Mesenchymal stem cell (in vitro differentiated cells and primary cell): ENCODE results near the gene MIPOL1.
"Not testable (repeated sequence)": the region's sequence is repeated elsewhere in the genome, so short reads cannot be mapped to it uniquely, and the experiment has no call there.

Experiments used
- DNase-seq: peaks from one replicate; pipeline ENCODE4 v3.0.0-alpha.2; 2013
- H2AFZ ChIP-seq: one replicate; pipeline ENCODE4 v1.6.1; 2013; ENCODE audit warnings: low read depth, mild to moderate bottlenecking, control low read depth, inconsistent platforms, low read length, moderate library complexity
- H2AK5ac ChIP-seq: 2 replicates; pipeline ENCODE4 v1.6.1; 2013; ENCODE audit warnings: low read length, moderate library complexity, mild to moderate bottlenecking, inconsistent platforms; ENCODE audit not compliant: severe bottlenecking
- H2BK120ac ChIP-seq: one replicate; pipeline ENCODE4 v1.6.1; 2013; ENCODE audit warnings: low read depth, mild to moderate bottlenecking, inconsistent platforms, low read length, moderate library complexity
- H2BK12ac ChIP-seq, 2 experiments: one replicate each; pipeline ENCODE4 v1.6.1; 2013; ENCODE audit warnings: inconsistent platforms in 2 of 2, low read length in 2 of 2, mild to moderate bottlenecking in 2 of 2, moderate library complexity in 2 of 2, control low read depth in 1 of 2
- H2BK15ac ChIP-seq: one replicate; pipeline ENCODE4 v1.6.1; 2013; ENCODE audit warnings: mild to moderate bottlenecking, low read depth, inconsistent platforms; ENCODE audit not compliant: poor library complexity, severe bottlenecking
- H2BK5ac ChIP-seq: 2 replicates; pipeline ENCODE4 v1.6.1; 2013; ENCODE audit warnings: low read depth, mild to moderate bottlenecking, low read length, control low read depth, inconsistent platforms; ENCODE audit not compliant: poor library complexity, severe bottlenecking
- H3K14ac ChIP-seq, 2 experiments: one replicate each; pipeline ENCODE4 v1.6.1; 2013; ENCODE audit warnings: inconsistent platforms in 2 of 2, low read length in 2 of 2, control low read depth in 1 of 2, mild to moderate bottlenecking in 1 of 2, moderate library complexity in 1 of 2
- H3K18ac ChIP-seq, 2 experiments: one replicate each; pipeline ENCODE4 v1.6.1; 2013; ENCODE audit warnings: inconsistent platforms in 2 of 2, low read length in 2 of 2, control low read depth in 1 of 2, low read depth in 1 of 2, mild to moderate bottlenecking in 1 of 2
- H3K23ac ChIP-seq, 2 experiments: one replicate each; pipeline ENCODE4 v1.6.1; 2013; ENCODE audit warnings: inconsistent platforms in 2 of 2, low read length in 2 of 2, mild to moderate bottlenecking in 2 of 2, moderate library complexity in 2 of 2, control low read depth in 1 of 2
- H3K27ac ChIP-seq: 2 replicates; pipeline ENCODE4 v1.5.1; 2013; ENCODE audit warnings: mild to moderate bottlenecking, moderate library complexity, low read length, control low read depth, inconsistent platforms; ENCODE audit not compliant: poor library complexity, severe bottlenecking
- H3K27me3 ChIP-seq, 2 experiments: 2 replicates each; pipeline versions ENCODE4 v1.6.1 to v1.7.0; 2013; ENCODE audit warnings: low read length in 2 of 2, mild to moderate bottlenecking in 2 of 2, moderate library complexity in 2 of 2, control low read depth in 1 of 2, inconsistent platforms in 1 of 2; ENCODE audit not compliant: control insufficient read depth in 1 of 2, insufficient read depth in 1 of 2
- H3K36me3 ChIP-seq, 2 experiments: 2 replicates each; pipeline versions ENCODE4 v1.6.1 to v1.7.0; 2013; ENCODE audit warnings: low read length in 2 of 2, control low read depth in 1 of 2, inconsistent platforms in 1 of 2, low read depth in 1 of 2, mild to moderate bottlenecking in 1 of 2; ENCODE audit not compliant: insufficient read depth in 2 of 2, control insufficient read depth in 1 of 2
- H3K4ac ChIP-seq, 2 experiments: one replicate each; pipeline ENCODE4 v1.6.1; 2013; ENCODE audit warnings: inconsistent platforms in 2 of 2, low read length in 2 of 2, mild to moderate bottlenecking in 2 of 2, moderate library complexity in 2 of 2, control low read depth in 1 of 2, low read depth in 1 of 2
- H3K4me1 ChIP-seq: 2 replicates; pipeline ENCODE4 v1.6.1; 2013; ENCODE audit warnings: low read depth, low read length, control low read depth; ENCODE audit not compliant: control insufficient read depth, insufficient read depth
- H3K4me2 ChIP-seq: 2 replicates; pipeline ENCODE4 v1.6.1; 2013; ENCODE audit warnings: low read length, mild to moderate bottlenecking, inconsistent platforms; ENCODE audit not compliant: poor library complexity, severe bottlenecking
- H3K4me3 ChIP-seq, 2 experiments: 2 replicates each; pipeline versions ENCODE4 v1.5.1 to v1.7.0; 2013; ENCODE audit warnings: low read length in 2 of 2, mild to moderate bottlenecking in 2 of 2, control low read depth in 1 of 2, low read depth in 1 of 2; ENCODE audit not compliant: insufficient read depth in 1 of 2
- H3K79me1 ChIP-seq: replicated peaks from 2 replicates; pipeline ENCODE4 v1.6.1; 2013; ENCODE audit warnings: mild to moderate bottlenecking, control low read depth, low read length, inconsistent platforms; ENCODE audit not compliant: poor library complexity, severe bottlenecking
- H3K9ac ChIP-seq: 2 replicates; pipeline ENCODE4 v1.7.0; 2013; ENCODE audit warnings: mild to moderate bottlenecking, low read length, moderate library complexity
- H3K9me3 ChIP-seq: 2 replicates; pipeline ENCODE4 v1.7.0; 2013; ENCODE audit warnings: mild to moderate bottlenecking, low read length; ENCODE audit not compliant: control insufficient read depth
- H4K8ac ChIP-seq: one replicate; pipeline ENCODE4 v1.6.1; 2013; ENCODE audit warnings: inconsistent platforms, mild to moderate bottlenecking, low read length, moderate library complexity
- H4K91ac ChIP-seq: one replicate; pipeline ENCODE4 v1.6.1; 2013; ENCODE audit warnings: mild to moderate bottlenecking, low read length, inconsistent platforms
- WGBS: methylation state at CpG from one replicate; pipeline ENCODE4 v1.1.7; 2013; ENCODE audit warnings: mixed read lengths; 5-methylcytosine and 5-hydroxymethylcytosine counted together

MIPOL1 gene

GRCh38 chr14:37457334-37457733, 259.6 kb downstream of the MIPOL1 start:
- H3K4me1 ChIP-seq = no peaks in the 10 kb centered on the region
- no peak overlapping the region for H4K8ac ChIP-seq
- DNase-seq = no peak
- no peak overlapping the region for H2BK120ac ChIP-seq
- no peaks in the 10 kb centered on the region for H3K27me3 ChIP-seq
- no peak overlapping the region for H2AFZ ChIP-seq
- no peak overlapping the region for H3K4me2 ChIP-seq
- H3K36me3 ChIP-seq = no peaks in the 10 kb centered on the region
- H3K4me3 ChIP-seq = no peak overlapping the region
- no peak overlapping the region for H2BK12ac ChIP-seq
- H3K79me1 ChIP-seq = no peaks in the 10 kb centered on the region
- no peak overlapping the region for H2AK5ac ChIP-seq
- H2BK15ac ChIP-seq = no peak overlapping the region
- no peak overlapping the region for H3K14ac ChIP-seq
- H4K91ac ChIP-seq = no peak overlapping the region
- H3K27ac ChIP-seq = no peak overlapping the region
- no peak overlapping the region for H2BK5ac ChIP-seq
- H3K9ac ChIP-seq = no peak overlapping the region
- H3K23ac ChIP-seq = no peak overlapping the region
- peaks cover 13% of the 10 kb centered on the region for H3K9me3 ChIP-seq
- H3K4ac ChIP-seq = no peak overlapping the region
- no peak overlapping the region for H3K18ac ChIP-seq

DNA sequence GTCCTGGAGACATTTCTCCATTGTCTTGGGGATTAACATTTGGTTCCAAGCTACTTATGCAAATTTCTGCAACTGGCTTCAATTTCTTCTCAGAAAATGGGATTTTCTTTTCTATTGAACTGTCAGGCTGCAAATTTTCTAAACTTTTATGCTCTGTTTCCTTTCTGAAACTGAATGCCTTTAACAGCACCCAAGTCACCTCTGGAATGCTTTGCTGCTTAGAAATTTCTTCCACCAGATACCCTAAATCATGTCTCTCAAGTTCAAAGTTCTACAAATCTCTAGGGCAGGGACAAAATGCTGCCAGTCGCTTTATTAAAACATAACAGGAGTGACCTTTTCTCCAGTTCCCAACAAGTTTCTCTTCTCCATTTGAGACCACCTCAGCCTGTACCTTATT, 264.7 kb downstream of the MIPOL1 start:
- not testable (repeated sequence) for H3K4me2 ChIP-seq, H3K4me3 ChIP-seq, H4K91ac ChIP-seq, H3K27ac ChIP-seq, H3K27me3 ChIP-seq, H3K9ac ChIP-seq, H3K4ac ChIP-seq, H2BK15ac ChIP-seq, DNase-seq, H3K23ac ChIP-seq, H3K4me1 ChIP-seq, H2BK12ac ChIP-seq, H3K18ac ChIP-seq, H3K14ac ChIP-seq, H2BK120ac ChIP-seq, H3K79me1 ChIP-seq, H2AFZ ChIP-seq, H3K36me3 ChIP-seq, H2BK5ac ChIP-seq, H2AK5ac ChIP-seq, H4K8ac ChIP-seq
- peaks cover 19% of the 10 kb centered on the region for H3K9me3 ChIP-seq
- WGBS = 98% methylated on average over 1 of the region's 1 CpG

- H3K79me1 ChIP-seq = no peaks in the 10 kb centered on the region
- H2BK15ac ChIP-seq = no peak overlapping the region
- peaks cover 22% of the 10 kb centered on the region for H3K9me3 ChIP-seq
- H2BK5ac ChIP-seq = no peak overlapping the region
- DNase-seq = no peak
- H3K18ac ChIP-seq = no peak overlapping the region
- H2AFZ ChIP-seq = no peak overlapping the region
- no peak overlapping the region for H4K91ac ChIP-seq
- H3K9ac ChIP-seq = no peak overlapping the region
- no peak overlapping the region for H3K4me3 ChIP-seq
- no peak overlapping the region for H3K4me2 ChIP-seq
- no peak overlapping the region for H3K4ac ChIP-seq
- H3K14ac ChIP-seq = no peak overlapping the region
- H2BK12ac ChIP-seq = no peak overlapping the region
- H4K8ac ChIP-seq = no peak overlapping the region
- H2AK5ac ChIP-seq = no peak overlapping the region
- no peak overlapping the region for H3K27ac ChIP-seq
- no peak overlapping the region for H2BK120ac ChIP-seq
- no peak overlapping the region for H3K23ac ChIP-seq
- H3K27me3 ChIP-seq = no peaks in the 10 kb centered on the region
- no peaks in the 10 kb centered on the region for H3K36me3 ChIP-seq
- no peaks in the 10 kb centered on the region for H3K4me1 ChIP-seq
- WGBS = 100% methylated on average over 1 of the region's 3 CpGs
These were observed 266.6 kb downstream of the MIPOL1 start for GRCh38 chr14:37464192-37464858.

DNA sequence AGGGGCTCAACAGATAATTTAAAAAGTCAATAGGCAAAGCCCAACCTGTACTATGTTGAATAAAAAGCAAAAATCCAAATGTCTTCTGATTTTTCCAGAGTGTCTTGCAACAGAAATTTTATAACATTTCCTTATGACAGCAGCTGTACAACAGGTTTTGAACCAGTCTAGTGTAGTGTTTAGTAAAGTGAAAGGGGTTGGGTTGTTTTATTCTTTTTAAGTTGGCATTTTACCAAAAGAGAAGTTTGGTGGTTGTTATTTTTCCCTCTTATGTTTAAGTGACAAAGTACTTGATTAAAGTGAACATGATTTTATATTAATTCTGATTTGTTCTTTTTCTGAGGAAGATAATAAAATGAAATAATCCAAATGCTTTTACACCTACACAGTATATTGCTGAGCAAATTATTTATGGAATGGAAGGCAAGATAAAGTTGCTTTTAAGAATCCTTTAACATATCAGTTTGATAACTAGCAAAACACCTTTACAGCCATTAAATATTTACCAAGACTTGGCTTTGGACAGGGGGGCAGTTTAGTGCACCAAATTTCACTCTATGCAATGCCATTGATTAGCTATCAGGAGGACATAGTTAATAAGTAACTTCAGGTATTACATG, 268.4 kb downstream of the MIPOL1 start:
- H3K4me3 ChIP-seq = no peak overlapping the region
- no peak overlapping the region for H2BK120ac ChIP-seq
- no peak overlapping the region for H2AFZ ChIP-seq
- H3K23ac ChIP-seq = no peak overlapping the region
- H3K4me2 ChIP-seq = no peak overlapping the region
- H3K36me3 ChIP-seq = no peaks in the 10 kb centered on the region
- H3K79me1 ChIP-seq = no peaks in the 10 kb centered on the region
- no peaks in the 10 kb centered on the region for H3K4me1 ChIP-seq
- no peak overlapping the region for H4K91ac ChIP-seq
- peaks cover 12% of the 10 kb centered on the region for H3K9me3 ChIP-seq
- H3K9ac ChIP-seq = no peak overlapping the region
- DNase-seq = no peak
- no peak overlapping the region for H2BK5ac ChIP-seq
- H2AK5ac ChIP-seq = no peak overlapping the region
- H2BK15ac ChIP-seq = no peak overlapping the region
- H3K4ac ChIP-seq = no peak overlapping the region
- no peak overlapping the region for H3K27ac ChIP-seq
- no peak overlapping the region for H4K8ac ChIP-seq
- H2BK12ac ChIP-seq = no peak overlapping the region
- no peak overlapping the region for H3K18ac ChIP-seq
- H3K14ac ChIP-seq = no peak overlapping the region
- H3K27me3 ChIP-seq = no peaks in the 10 kb centered on the region
